ENCODE data around the gene CEACAM5. TPM values are rescaled to one million over a fixed set of nuclear protein-coding genes. Genes with fewer than 3 reads are reported as not detected.
"Not testable (repeated sequence)": the region's sequence is repeated elsewhere in the genome, so short reads cannot be mapped to it uniquely, and the experiment has no call there.

Gene CEACAM5
- total RNA-seq, 1 donor from 2014 or later, result 13.5 TPM

GRCh38 chr19:41746593-41747227, 38.3 kb downstream of the CEACAM5 start:
- Mint-ChIP-seq H3K27me3 (peaks cover 22% of the 10 kb centered on the region), H3K4me3 (no peak overlapping the region), H3K36me3 (no peaks in the 10 kb centered on the region), H3K9me3 (no peaks in the 10 kb centered on the region), H3K27ac (no peak overlapping the region), H3K4me1 (ENCODE audit: unreplicated experiment) (no peaks in the 10 kb centered on the region)
- DNase-seq (ENCODE audit: extremely low spot score, unreplicated experiment), result no peak
- TF ChIP-seq, protein P1, sequence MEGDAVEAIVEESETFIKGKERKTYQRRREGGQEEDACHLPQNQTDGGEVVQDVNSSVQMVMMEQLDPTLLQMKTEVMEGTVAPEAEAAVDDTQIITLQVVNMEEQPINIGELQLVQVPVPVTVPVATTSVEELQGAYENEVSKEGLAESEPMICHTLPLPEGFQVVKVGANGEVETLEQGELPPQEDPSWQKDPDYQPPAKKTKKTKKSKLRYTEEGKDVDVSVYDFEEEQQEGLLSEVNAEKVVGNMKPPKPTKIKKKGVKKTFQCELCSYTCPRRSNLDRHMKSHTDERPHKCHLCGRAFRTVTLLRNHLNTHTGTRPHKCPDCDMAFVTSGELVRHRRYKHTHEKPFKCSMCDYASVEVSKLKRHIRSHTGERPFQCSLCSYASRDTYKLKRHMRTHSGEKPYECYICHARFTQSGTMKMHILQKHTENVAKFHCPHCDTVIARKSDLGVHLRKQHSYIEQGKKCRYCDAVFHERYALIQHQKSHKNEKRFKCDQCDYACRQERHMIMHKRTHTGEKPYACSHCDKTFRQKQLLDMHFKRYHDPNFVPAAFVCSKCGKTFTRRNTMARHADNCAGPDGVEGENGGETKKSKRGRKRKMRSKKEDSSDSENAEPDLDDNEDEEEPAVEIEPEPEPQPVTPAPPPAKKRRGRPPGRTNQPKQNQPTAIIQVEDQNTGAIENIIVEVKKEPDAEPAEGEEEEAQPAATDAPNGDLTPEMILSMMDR (conservative IDR thresholded peaks at IDR 0.05), result peak; percentile 33

- Mint-ChIP-seq H3K9me3 (no peaks in the 10 kb centered on the region), H3K4me3 (no peak overlapping the region), H3K4me1 (ENCODE audit: unreplicated experiment) (no peaks in the 10 kb centered on the region), H3K27me3 (peaks cover 27% of the 10 kb centered on the region), H3K27ac (no peak overlapping the region), H3K36me3 (no peaks in the 10 kb centered on the region)
- no peak for DNase-seq (ENCODE audit: extremely low spot score, unreplicated experiment)
- TF ChIP-seq, protein P1 (conservative IDR thresholded peaks at IDR 0.05), result no peak
Measured at GRCh38 chr19:41748012-41748411, 39.6 kb downstream of the CEACAM5 start.

- peaks cover 32% of the 10 kb centered on the region for H3K27me3 Mint-ChIP-seq
- H3K27ac Mint-ChIP-seq, result peak overlapping the region; percentile 30
- not testable (repeated sequence) for H3K9me3 Mint-ChIP-seq; DNase-seq (ENCODE audit: extremely low spot score, unreplicated experiment); H3K36me3 Mint-ChIP-seq; H3K4me1 Mint-ChIP-seq (ENCODE audit: unreplicated experiment); H3K4me3 Mint-ChIP-seq
Measured at GRCh38 chr19:41750248-41751134, 42.1 kb downstream of the CEACAM5 start.

DNA sequence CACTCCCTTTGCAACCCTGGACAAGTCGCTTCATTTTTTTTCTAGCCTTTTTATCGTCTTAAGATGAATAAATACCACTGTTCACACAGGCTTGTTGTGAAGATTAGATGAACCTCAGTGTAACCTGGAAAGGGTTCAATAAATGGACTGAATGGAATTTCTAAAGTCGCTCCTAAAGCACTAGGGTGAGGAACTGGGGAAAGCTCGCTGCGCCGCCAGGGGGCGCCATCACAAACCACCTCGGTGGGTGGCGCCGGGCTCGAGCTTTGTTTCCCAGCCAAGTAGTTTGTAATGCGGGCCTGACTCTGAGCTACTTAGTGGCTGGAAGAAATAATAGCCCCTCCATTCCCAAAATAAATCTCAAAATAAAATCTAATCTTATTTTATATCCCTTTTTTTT, 44.7 kb downstream of the CEACAM5 start:
- no peak for DNase-seq (ENCODE audit: extremely low spot score, unreplicated experiment)
- Mint-ChIP-seq H3K36me3 (no peaks in the 10 kb centered on the region), H3K27ac (no peak overlapping the region), H3K4me1 (ENCODE audit: unreplicated experiment) (no peaks in the 10 kb centered on the region), H3K4me3 (no peak overlapping the region), H3K9me3 (no peaks in the 10 kb centered on the region), H3K27me3 (peaks cover 15% of the 10 kb centered on the region)
- TF ChIP-seq, protein P1 (conservative IDR thresholded peaks at IDR 0.05), result peak; percentile 67

GRCh38 chr19:41753936-41754529, 45.6 kb downstream of the CEACAM5 start:
- no peak overlapping the region for H3K27ac Mint-ChIP-seq
- H3K9me3 Mint-ChIP-seq, result no peaks in the 10 kb centered on the region
- DNase-seq (ENCODE audit: extremely low spot score, unreplicated experiment), result no peak
- no peaks in the 10 kb centered on the region for H3K36me3 Mint-ChIP-seq
- peaks cover 15% of the 10 kb centered on the region for H3K27me3 Mint-ChIP-seq
- no peaks in the 10 kb centered on the region for H3K4me1 Mint-ChIP-seq (ENCODE audit: unreplicated experiment)
- H3K4me3 Mint-ChIP-seq, result no peak overlapping the region
- TF ChIP-seq, protein P1 (conservative IDR thresholded peaks at IDR 0.05), result peak; percentile 75
